ENCODE results near the gene UFC1.

GRCh38 chr1:161172776-161173376 lies 19.1 kb downstream of the UFC1 start:
- TF ChIP-seq CTCF (IDR thresholded peaks at IDR 0.05) (no peak), EZH2 (IDR thresholded peaks at IDR 0.05; ENCODE audit: borderline replicate concordance, insufficient read depth, low read depth, low read length, poor library complexity, severe bottlenecking) (no peak)
